ENCODE data around the gene FGF9.

The FGF9 gene

DNA sequence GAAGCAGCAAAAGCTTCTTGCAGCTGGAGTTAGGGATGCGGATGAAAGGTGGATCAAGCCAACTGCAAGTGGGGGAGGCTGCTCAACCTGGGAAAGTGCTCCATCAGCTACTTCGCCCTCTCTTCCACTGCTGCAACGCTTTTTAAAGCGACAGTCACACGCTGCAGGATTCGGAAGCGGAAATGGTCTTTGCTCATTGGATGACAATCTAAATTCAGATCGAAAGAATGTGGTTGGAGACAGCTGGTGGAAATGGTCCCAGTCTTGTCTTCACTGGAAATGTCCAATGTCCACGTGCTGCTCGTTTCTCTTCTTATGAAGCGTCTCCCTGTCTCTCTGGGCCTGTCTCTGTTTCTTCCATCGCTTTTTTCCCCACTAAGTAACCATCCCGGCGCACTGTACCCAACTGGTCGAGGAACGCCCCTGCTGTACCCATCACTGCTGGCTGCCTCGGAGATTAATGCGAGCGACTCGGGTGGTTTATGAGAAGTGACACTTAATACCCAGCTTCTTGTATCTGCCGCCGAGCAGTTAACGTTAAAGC is 2.1 kb upstream of the FGF9 start:
- peak overlapping the region; percentile 47 for H3K4me3 ChIP-seq (ENCODE audit: low read depth, low read length)
- in situ Hi-C loops (cut with HindIII; ENCODE audit: low sequenced_read_pairs), result no loop called here
- TF ChIP-seq CTCF (IDR thresholded peaks at IDR 0.05; ENCODE audit: low read depth, low read length), result no peak
- no peak for DNase-seq (ENCODE audit: low read depth, low spot score)

GRCh38 chr13:21670006-21670882 is 629 bp upstream of the FGF9 start:
- TF ChIP-seq CTCF (IDR thresholded peaks at IDR 0.05; ENCODE audit: low read depth, low read length), result peak; percentile 5
- peak; percentile 73 for DNase-seq (ENCODE audit: low read depth, low spot score)
- in situ Hi-C loops (cut with HindIII; ENCODE audit: low sequenced_read_pairs), result no loop called here
- peak overlapping the region; percentile 47 for H3K4me3 ChIP-seq (ENCODE audit: low read depth, low read length)

GRCh38 chr13:21671620-21672286 is 880 bp downstream of the FGF9 start:
- no peak overlapping the region for H3K4me3 ChIP-seq (ENCODE audit: low read depth, low read length)
- DNase-seq (ENCODE audit: low read depth, low spot score), result no peak
- no peak for TF ChIP-seq CTCF (IDR thresholded peaks at IDR 0.05; ENCODE audit: low read depth, low read length)
- in situ Hi-C loops (cut with HindIII; ENCODE audit: low sequenced_read_pairs), result no loop called here

DNA sequence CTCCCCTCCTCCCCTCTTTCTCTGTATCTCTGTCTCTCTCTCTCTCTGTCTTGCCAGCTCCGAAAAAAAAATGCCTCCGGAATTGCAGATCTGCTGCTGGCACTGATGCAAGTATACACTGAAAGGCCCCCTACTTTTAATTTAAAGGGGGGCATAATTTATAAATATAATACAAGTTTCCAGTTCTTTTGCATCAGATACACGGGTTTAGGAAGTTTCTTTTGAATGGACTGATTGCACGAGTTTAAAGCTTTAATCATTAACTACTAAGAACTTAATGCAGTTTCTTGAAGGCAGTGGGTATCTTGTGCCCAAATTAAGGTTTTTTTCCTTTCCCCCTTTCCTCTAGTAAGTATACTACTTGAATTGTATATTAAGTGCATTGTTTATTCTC is 1.4 kb downstream of the FGF9 start:
- no peak for DNase-seq (ENCODE audit: low read depth, low spot score)
- no peak overlapping the region for H3K4me3 ChIP-seq (ENCODE audit: low read depth, low read length)
- TF ChIP-seq CTCF (IDR thresholded peaks at IDR 0.05; ENCODE audit: low read depth, low read length), result no peak
- in situ Hi-C loops (cut with HindIII; ENCODE audit: low sequenced_read_pairs), result no loop called here

DNA sequence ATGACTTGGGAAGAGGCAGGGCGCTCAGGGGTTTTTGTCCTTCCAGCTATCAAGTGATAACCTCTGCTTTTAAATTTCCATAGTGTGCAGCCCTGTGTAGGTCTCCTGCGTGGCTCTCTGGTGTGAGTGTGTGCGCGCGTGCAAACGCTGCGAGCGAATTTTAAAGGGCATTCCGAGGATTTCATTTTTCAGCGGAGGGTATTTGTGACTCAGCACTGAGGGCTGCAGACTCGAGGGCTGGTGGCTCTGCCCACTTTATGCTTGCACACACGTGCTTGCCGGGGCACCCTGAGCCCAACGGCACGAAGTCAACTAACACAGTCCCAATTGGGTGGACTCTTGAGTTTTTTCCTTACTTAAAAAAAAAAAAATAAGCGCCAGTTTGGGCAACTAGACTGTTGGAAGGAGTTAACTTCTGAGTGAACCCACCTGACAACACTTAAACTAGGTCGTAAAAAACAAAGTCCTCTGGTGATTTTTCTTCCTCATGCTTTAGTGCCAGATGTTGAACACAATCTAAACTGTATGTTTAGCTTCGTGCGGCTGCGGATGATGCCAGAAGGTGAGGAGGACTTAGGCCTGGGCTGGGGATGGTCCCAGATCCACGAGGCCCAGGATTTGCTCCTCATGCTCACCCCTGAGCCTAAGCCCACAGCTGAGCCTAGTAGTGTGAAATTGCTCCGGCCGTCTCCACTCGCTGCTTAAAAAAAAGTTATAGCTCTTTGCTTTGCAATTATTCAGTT is 2.1 kb downstream of the FGF9 start:
- no peak for DNase-seq (ENCODE audit: low read depth, low spot score)
- no peak overlapping the region for H3K4me3 ChIP-seq (ENCODE audit: low read depth, low read length)
- in situ Hi-C loops (cut with HindIII; ENCODE audit: low sequenced_read_pairs), result no loop called here
- no peak for TF ChIP-seq CTCF (IDR thresholded peaks at IDR 0.05; ENCODE audit: low read depth, low read length)

- no peak for DNase-seq (ENCODE audit: low read depth, low spot score)
- H3K4me3 ChIP-seq (ENCODE audit: low read depth, low read length), result peak overlapping the region; percentile 6
- no peak for TF ChIP-seq CTCF (IDR thresholded peaks at IDR 0.05; ENCODE audit: low read depth, low read length)
- in situ Hi-C loops (cut with HindIII; ENCODE audit: low sequenced_read_pairs), result no loop called here
Observed at GRCh38 chr13:21673539-21673788, 2.6 kb downstream of the FGF9 start.
